Caco-2 (cell line): ENCODE data around the gene ZNF541. TPM values are rescaled to one million over a fixed set of nuclear protein-coding genes. Genes with fewer than 3 reads are reported as not detected.

Experiments used
- BruUV-seq: library from RNA; stranded (reverse); fragments of 400-500 nt; replicated peaks from 2 replicates; lab custom pipeline; 2021; lab: Mats Ljungman, UMichigan
- CTCF ChIA-PET: fragments of 300-600 bp; sonication (Branson Sonifier 250); formaldehyde crosslinking; loops from one replicate; lab custom pipeline; 2022; ENCODE audit warnings: antibody characterized with exemption; lab: Charles Lee
- POLR2A ChIA-PET: fragments of 300-600 bp; sonication (Branson Sonifier 250); formaldehyde crosslinking; loops from one replicate; lab custom pipeline; 2022; ENCODE audit warnings: antibody characterized with exemption; lab: Charles Lee
- DNase-seq, 2 experiments: peaks; one replicate each; pipeline versions ENCODE4 v3.0.0 to v3.0.0-alpha.2; 2020 to 2022
- H3K27me3 ChIP-seq: replicated peaks from 2 replicates; pipeline ENCODE4 v1.6.0; 2011; ENCODE audit warnings: low read length; ENCODE audit not compliant: control insufficient read depth, insufficient read depth
- H3K36me3 ChIP-seq: 2 replicates; pipeline ENCODE4 v1.5.1; 2011; ENCODE audit warnings: low read length; ENCODE audit not compliant: control insufficient read depth, insufficient read depth
- H3K4me1 ChIP-seq: fragments of 250-450 bp; sonication (Bioruptor Pico); 2 replicates; pipeline ENCODE4 v1.5.1; 2020; ENCODE audit warnings: mild to moderate bottlenecking
- H3K4me3 ChIP-seq: 2 replicates; pipeline ENCODE4 v1.5.1; 2011; ENCODE audit warnings: low read depth, mild to moderate bottlenecking, control low read depth, low read length
- H3K9me3 ChIP-seq: fragments of 250-450 bp; sonication (Bioruptor Pico); 2 replicates; pipeline ENCODE4 v1.5.1; 2020; ENCODE audit warnings: mild to moderate bottlenecking, moderate library complexity
- H3K27ac Mint-ChIP-seq: one replicate; pipeline ENCODE4 v1.8.0; 2022; ENCODE audit warnings: mixed read lengths; ENCODE audit not compliant: unreplicated experiment
- H3K27me3 Mint-ChIP-seq: one replicate; pipeline ENCODE4 v1.8.0; 2022; ENCODE audit warnings: mixed read lengths; ENCODE audit not compliant: insufficient read depth, unreplicated experiment
- H3K36me3 Mint-ChIP-seq: one replicate; pipeline ENCODE4 v1.8.0; 2022; ENCODE audit warnings: mild to moderate bottlenecking, mixed read lengths; ENCODE audit not compliant: insufficient read depth, unreplicated experiment
- H3K4me1 Mint-ChIP-seq: one replicate; pipeline ENCODE4 v1.8.0; 2022; ENCODE audit warnings: low read depth, mixed read lengths; ENCODE audit not compliant: unreplicated experiment
- H3K4me3 Mint-ChIP-seq: one replicate; pipeline ENCODE4 v1.8.0; 2022; ENCODE audit warnings: mild to moderate bottlenecking, moderate library complexity, mixed read lengths; ENCODE audit not compliant: unreplicated experiment
- H3K9me3 Mint-ChIP-seq: one replicate; pipeline ENCODE4 v1.8.0; 2022; ENCODE audit warnings: mixed read lengths; ENCODE audit not compliant: unreplicated experiment
- CTCF ChIP-seq, 2 experiments: fragments of 200-600 bp in 1 of 2; IDR thresholded peaks; 1 replicate in 1 of 2; 2 replicates in 1 of 2; pipeline versions ENCODE4 v1.5.1 to v1.8.0; 2011 to 2022; ENCODE audit warnings: antibody characterized with exemption in 1 of 2, control low read depth in 1 of 2, inconsistent platforms in 1 of 2, low read depth in 1 of 2, low read length in 1 of 2, mild to moderate bottlenecking in 1 of 2, moderate library complexity in 1 of 2; ENCODE audit not compliant: insufficient read depth in 1 of 2, severe bottlenecking in 1 of 2, unreplicated experiment in 1 of 2
- intact Hi-C: fragments of 100-400 bp; cut with micrococcal nuclease; formaldehyde crosslinking; loops from one replicate; pipeline ENCODE4 v1.10.0; 2022; ENCODE audit not compliant: unreplicated experiment
- total RNA-seq: library from RNA; stranded (reverse); gene quantifications from 2 replicates; pipeline ENCODE4 v1.2.3, GENCODE V29; 2022

ZNF541 gene
- total RNA-seq, 1 experiment from 2014 or later, result not detected

- H3K4me3 Mint-ChIP-seq, result no peak overlapping the region
- POLR2A ChIA-PET, result no interaction called here
- Histone ChIP-seq H3K27me3 (no peaks in the 10 kb centered on the region), H3K4me1 (peaks cover 56% of the 10 kb centered on the region), H3K4me3 (no peak overlapping the region), H3K36me3 (no peaks in the 10 kb centered on the region), H3K9me3 (no peaks in the 10 kb centered on the region)
- intact Hi-C loops, result loop anchor here (1.0 kb wide), 1 partner anchor 30 kb away; no protein-coding TSS in a partner anchor
- no peaks in the 10 kb centered on the region for H3K9me3 Mint-ChIP-seq
- peaks cover 30% of the 10 kb centered on the region for H3K36me3 Mint-ChIP-seq
- peaks cover 44% of the 10 kb centered on the region for H3K4me1 Mint-ChIP-seq
- DNase-seq, result no peak
- no peaks in the 10 kb centered on the region for H3K27me3 Mint-ChIP-seq
- H3K27ac Mint-ChIP-seq, result peak overlapping the region; percentile 95
- TF ChIP-seq CTCF (IDR thresholded peaks at IDR 0.05; ENCODE audit: insufficient read depth in 1 of 2, low read depth in 1 of 2, low read length in 1 of 2, severe bottlenecking in 1 of 2, unreplicated experiment in 1 of 2), result no peak
- CTCF ChIA-PET, result interaction anchor here (0.8 kb wide), 1 partner anchor 49 kb away, joined by 4 read pairs; no protein-coding TSS in a partner anchor
- no TSS peak for BruUV-seq
These were observed 45.8 kb upstream of the ZNF541 start for GRCh38 chr19:47618771-47619170.

GRCh38 chr19:47615714-47616113, 42.8 kb upstream of the ZNF541 start:
- peaks cover 44% of the 10 kb centered on the region for H3K4me1 Mint-ChIP-seq
- CTCF ChIA-PET, result no interaction called here
- intact Hi-C loops, result no loop called here

GRCh38 chr19:47615230-47615629, 42.3 kb upstream of the ZNF541 start:
- no peak for DNase-seq
- H3K4me1 Mint-ChIP-seq, result peaks cover 44% of the 10 kb centered on the region
- ChIA-PET POLR2A (no interaction called here), CTCF (no interaction called here)
- H3K36me3 Mint-ChIP-seq, result peaks cover 35% of the 10 kb centered on the region
- no peaks in the 10 kb centered on the region for H3K9me3 ChIP-seq
- peaks cover 55% of the 10 kb centered on the region for H3K4me1 ChIP-seq
- TF ChIP-seq CTCF (IDR thresholded peaks at IDR 0.05; ENCODE audit: insufficient read depth in 1 of 2, low read depth in 1 of 2, low read length in 1 of 2, severe bottlenecking in 1 of 2, unreplicated experiment in 1 of 2), result no peak
- H3K27me3 ChIP-seq, result no peaks in the 10 kb centered on the region
- BruUV-seq, result no TSS peak
- no peak overlapping the region for H3K4me3 ChIP-seq
- no peaks in the 10 kb centered on the region for H3K9me3 Mint-ChIP-seq
- H3K36me3 ChIP-seq, result peaks cover 1% of the 10 kb centered on the region; the same call in 1 of the 2 replicates
- intact Hi-C loops, result no loop called here
- H3K27me3 Mint-ChIP-seq, result no peaks in the 10 kb centered on the region
- H3K27ac Mint-ChIP-seq, result peak overlapping the region; percentile 71
- no peak overlapping the region for H3K4me3 Mint-ChIP-seq

More at GRCh38 chr19:47615714-47616113, 42.8 kb upstream of the ZNF541 start:
- Mint-ChIP-seq H3K4me3 (no peak overlapping the region), H3K36me3 (peaks cover 35% of the 10 kb centered on the region), H3K27ac (peak overlapping the region; percentile 71), H3K9me3 (no peaks in the 10 kb centered on the region), H3K27me3 (no peaks in the 10 kb centered on the region)
- Histone ChIP-seq H3K9me3 (no peaks in the 10 kb centered on the region), H3K4me1 (peaks cover 53% of the 10 kb centered on the region), H3K36me3 (peaks cover 1% of the 10 kb centered on the region; the same call in 1 of the 2 replicates), H3K27me3 (no peaks in the 10 kb centered on the region), H3K4me3 (no peak overlapping the region)
- TF ChIP-seq CTCF (IDR thresholded peaks at IDR 0.05; ENCODE audit: insufficient read depth in 1 of 2, low read depth in 1 of 2, low read length in 1 of 2, severe bottlenecking in 1 of 2, unreplicated experiment in 1 of 2), result no peak
- POLR2A ChIA-PET, result no interaction called here
- DNase-seq, result no peak
- no TSS peak for BruUV-seq
